IMR-90 (cell line): ENCODE results near the gene SECISBP2. TPM values are rescaled to one million over a fixed set of nuclear protein-coding genes. Genes with fewer than 3 reads are reported as not detected.

ENCODE experiments used
- ATAC-seq: fragments of 200-7000 bp; cut with Tn5 transposase; 2 replicates; pipeline ENCODE4 v1.9.1; 2020; ENCODE audit warnings: low read depth, mild to moderate bottlenecking, moderate library complexity
- BruUV-seq: library from RNA; stranded (reverse); fragments of 400-500 nt; replicated peaks from 2 replicates; lab custom pipeline; 2021; lab: Mats Ljungman, UMichigan
- CTCF ChIA-PET: fragments of 300-600 bp; formaldehyde crosslinking; extraction: SDS; loops from one replicate; lab custom pipeline; 2021; ENCODE audit warnings: antibody characterized with exemption; lab: Yijun Ruan, JAX
- POLR2A ChIA-PET: fragments of 300-600 bp; sonication (Branson Sonifier 250); formaldehyde crosslinking; loops from one replicate; lab custom pipeline; 2022; ENCODE audit warnings: antibody characterized with exemption; ENCODE audit not compliant: unreplicated experiment; lab: Charles Lee
- DNase-seq: peaks from one replicate; pipeline ENCODE4 v3.0.0; 2013
- H2AFZ ChIP-seq: replicated peaks from 2 replicates; pipeline ENCODE3; 2013; ENCODE audit warnings: low read length, mild to moderate bottlenecking; ENCODE audit not compliant: poor library complexity
- H2AK5ac ChIP-seq: 2 replicates; pipeline ENCODE4 v1.6.1; 2013; ENCODE audit warnings: low read depth, low read length, inconsistent platforms
- H2AK9ac ChIP-seq: replicated peaks from 2 replicates; pipeline ENCODE3; 2013; ENCODE audit warnings: mild to moderate bottlenecking, low read depth, low read length, moderate library complexity; ENCODE audit not compliant: poor library complexity
- H2BK120ac ChIP-seq: 2 replicates; pipeline ENCODE4 v1.6.1; 2013; ENCODE audit warnings: low read depth, low read length, inconsistent platforms
- H2BK15ac ChIP-seq: 3 replicates; pipeline ENCODE4 v1.6.1; 2013; ENCODE audit warnings: low read depth, low read length, inconsistent platforms
- H2BK20ac ChIP-seq: 2 replicates; pipeline ENCODE4 v1.6.1; 2013; ENCODE audit warnings: low read depth, mild to moderate bottlenecking, inconsistent platforms, low read length, moderate library complexity
- H2BK5ac ChIP-seq: 2 replicates; pipeline ENCODE4 v1.6.1; 2013; ENCODE audit warnings: mild to moderate bottlenecking, low read depth, low read length, inconsistent platforms; ENCODE audit not compliant: poor library complexity, severe bottlenecking
- H3K14ac ChIP-seq: replicated peaks from 2 replicates; pipeline ENCODE4 v1.6.1; 2013; ENCODE audit warnings: low read depth, low read length, inconsistent platforms
- H3K18ac ChIP-seq: 2 replicates; pipeline ENCODE4 v1.6.1; 2013; ENCODE audit warnings: low read depth, low read length, control low read depth
- H3K23ac ChIP-seq: 2 replicates; pipeline ENCODE4 v1.6.1; 2013; ENCODE audit warnings: low read depth, low read length, inconsistent platforms
- H3K27ac ChIP-seq: 2 replicates; pipeline ENCODE4 v1.5.1; 2013; ENCODE audit warnings: mild to moderate bottlenecking, control low read depth, low read length; ENCODE audit not compliant: insufficient read depth
- H3K27me3 ChIP-seq: 2 replicates; pipeline ENCODE4 v1.6.1; 2013; ENCODE audit warnings: low read length; ENCODE audit not compliant: control insufficient read depth, insufficient read depth
- H3K36me3 ChIP-seq: 2 replicates; pipeline ENCODE4 v1.6.1; 2013; ENCODE audit warnings: low read length, mixed read lengths; ENCODE audit not compliant: control insufficient read depth, insufficient read depth
- H3K4ac ChIP-seq: 2 replicates; pipeline ENCODE4 v1.6.1; 2013; ENCODE audit warnings: low read depth, low read length, inconsistent platforms
- H3K4me1 ChIP-seq: 2 replicates; pipeline ENCODE4 v1.6.1; 2013; ENCODE audit warnings: low read length, mixed read lengths; ENCODE audit not compliant: control insufficient read depth, insufficient read depth
- H3K4me2 ChIP-seq: 2 replicates; pipeline ENCODE4 v1.6.1; 2013; ENCODE audit warnings: low read depth, mild to moderate bottlenecking, control low read depth, low read length, moderate library complexity
- H3K4me3 ChIP-seq: 2 replicates; pipeline ENCODE4 v1.5.1; 2013; ENCODE audit warnings: low read depth, mild to moderate bottlenecking, control low read depth, low read length, moderate library complexity; ENCODE audit not compliant: insufficient read depth
- H3K56ac ChIP-seq: 2 replicates; pipeline ENCODE4 v1.6.1; 2013; ENCODE audit warnings: low read length, inconsistent platforms; ENCODE audit not compliant: insufficient read depth; ENCODE audit errors: extremely low read depth
- H3K79me1 ChIP-seq, 2 experiments: 2 replicates each; pipeline ENCODE4 v1.6.1; 2013; ENCODE audit warnings: low read length in 2 of 2, inconsistent platforms in 1 of 2, low read depth in 1 of 2
- H3K9ac ChIP-seq: 2 replicates; pipeline ENCODE4 v1.6.1; 2013; ENCODE audit warnings: low read depth, low read length, control low read depth
- H3K9me1 ChIP-seq: 2 replicates; pipeline ENCODE4 v1.6.1; 2013; ENCODE audit warnings: low read length, inconsistent platforms; ENCODE audit not compliant: insufficient read depth
- H3K9me3 ChIP-seq: 2 replicates; pipeline ENCODE4 v1.6.1; 2013; ENCODE audit warnings: low read length; ENCODE audit not compliant: control insufficient read depth, insufficient read depth
- H4K20me1 ChIP-seq: 2 replicates; pipeline ENCODE4 v1.6.1; 2013; ENCODE audit warnings: low read length, inconsistent platforms; ENCODE audit not compliant: insufficient read depth
- H4K5ac ChIP-seq: 2 replicates; pipeline ENCODE4 v1.6.1; 2013; ENCODE audit warnings: mild to moderate bottlenecking, low read depth, low read length, control low read depth
- H4K8ac ChIP-seq, 2 experiments: 2 replicates each; pipeline ENCODE4 v1.6.1; 2013; ENCODE audit warnings: low read depth in 2 of 2, low read length in 2 of 2, control low read depth in 1 of 2, inconsistent platforms in 1 of 2
- H4K91ac ChIP-seq: 2 replicates; pipeline ENCODE4 v1.6.1; 2013; ENCODE audit warnings: low read depth, low read length, inconsistent platforms; ENCODE audit not compliant: insufficient read depth
- BHLHE40 ChIP-seq: fragments of 150-350 bp; IDR thresholded peaks from 2 replicates; pipeline ENCODE4 v1.6.1; 2016; ENCODE audit warnings: mild to moderate bottlenecking, low read depth, low read length
- CEBPB ChIP-seq: IDR thresholded peaks from 2 replicates; pipeline ENCODE4 v1.6.1; 2012; ENCODE audit warnings: low read depth, low read length, improper control_type of control experiment
- CHD1 ChIP-seq: IDR thresholded peaks from 2 replicates; pipeline ENCODE4 v1.6.1; 2012; ENCODE audit warnings: low read depth, low read length, improper control_type of control experiment
- FOS ChIP-seq: fragments of 150-350 bp; IDR thresholded peaks from 2 replicates; pipeline ENCODE4 v1.6.1; 2016; ENCODE audit warnings: low read depth, low read length
- MAFK ChIP-seq: IDR thresholded peaks from 2 replicates; pipeline ENCODE4 v1.6.1; 2012; ENCODE audit warnings: low read depth, low read length, improper control_type of control experiment
- MXI1 ChIP-seq: IDR thresholded peaks from 2 replicates; pipeline ENCODE4 v1.6.1; 2012; ENCODE audit warnings: low read depth, mild to moderate bottlenecking, low read length, moderate library complexity, borderline replicate concordance
- NFE2L2 ChIP-seq: fragments of 150-350 bp; IDR thresholded peaks from 2 replicates; pipeline ENCODE4 v1.6.1; 2016; ENCODE audit warnings: low read depth, mild to moderate bottlenecking, low read length
- POLR2A ChIP-seq: IDR thresholded peaks from 2 replicates; pipeline ENCODE4 v1.6.1; 2012; ENCODE audit warnings: mild to moderate bottlenecking, low read depth, low read length
- RAD21 ChIP-seq: IDR thresholded peaks from 2 replicates; pipeline ENCODE4 v1.6.1; 2012; ENCODE audit warnings: low read length, improper control_type of control experiment
- RCOR1 ChIP-seq: IDR thresholded peaks from 2 replicates; pipeline ENCODE4 v1.6.1; 2012; ENCODE audit warnings: mild to moderate bottlenecking, low read length, improper control_type of control experiment; ENCODE audit not compliant: insufficient replicate concordance
- RFX5 ChIP-seq: IDR thresholded peaks from 2 replicates; pipeline ENCODE4 v1.8.0; 2012; ENCODE audit warnings: low read depth, mild to moderate bottlenecking, low read length, moderate library complexity
- WGBS, 2 experiments: methylation state at CpG; one replicate each; pipeline versions ENCODE4 v1.1.5 to v1.1.7; 2013; ENCODE audit warnings: missing lambda C conversion rate in 2 of 2; ENCODE audit not compliant: insufficient read length in 1 of 2; ENCODE audit errors: extremely low coverage in 2 of 2; 5-methylcytosine and 5-hydroxymethylcytosine counted together
- dilution Hi-C: fragments of 300-500 bp; cut with HindIII; formaldehyde crosslinking; loops from one replicate; pipeline ENCODE4 v1.14.3; 2018; ENCODE audit warnings: low sequenced_read_pairs; ENCODE audit not compliant: unreplicated experiment
- in situ Hi-C: fragments of 300-500 bp; cut with MboI; formaldehyde crosslinking; loops from 3 replicates; pipeline ENCODE4 v1.14.3; 2019; ENCODE audit warnings: low sequenced_read_pairs, inconsistent platforms, mixed read lengths
- intact Hi-C: fragments of 100-400 bp; cut with micrococcal nuclease; formaldehyde crosslinking; loops from 2 replicates; pipeline ENCODE4 v1.10.0; 2022
- polyA plus RNA-seq, 3 experiments: library from polyadenylated mRNA; depleted of rRNA; stranded (reverse); fragments of >200 nt; gene quantifications; 2 replicates each; pipeline ENCODE4 v1.2.3, GENCODE V29; 2012; ENCODE audit warnings: low replicate concordance in 1 of 3
- total RNA-seq: library from RNA; depleted of rRNA; stranded (reverse); fragments of >200 nt; gene quantifications from 2 replicates; pipeline ENCODE4 v1.2.3, GENCODE V29; 2012
- TF ChIP-seq, protein P1 (sequence below): fragments of 150-350 bp; IDR thresholded peaks from 2 replicates; pipeline ENCODE4 v1.6.1; 2016; ENCODE audit warnings: low read depth, mild to moderate bottlenecking, low read length, moderate library complexity, borderline replicate concordance
- TF ChIP-seq, protein P2 (sequence below): conservative IDR thresholded peaks from 2 replicates; pipeline ENCODE4 v1.5.1; 2012; ENCODE audit warnings: mild to moderate bottlenecking, low read depth, low read length, improper control_type of control experiment

The SECISBP2 gene
- total and polyA plus RNA-seq, 2 of the 4 experiments (the other 2 are of a cell fraction), result 16.4 to 18.8 TPM

DNA sequence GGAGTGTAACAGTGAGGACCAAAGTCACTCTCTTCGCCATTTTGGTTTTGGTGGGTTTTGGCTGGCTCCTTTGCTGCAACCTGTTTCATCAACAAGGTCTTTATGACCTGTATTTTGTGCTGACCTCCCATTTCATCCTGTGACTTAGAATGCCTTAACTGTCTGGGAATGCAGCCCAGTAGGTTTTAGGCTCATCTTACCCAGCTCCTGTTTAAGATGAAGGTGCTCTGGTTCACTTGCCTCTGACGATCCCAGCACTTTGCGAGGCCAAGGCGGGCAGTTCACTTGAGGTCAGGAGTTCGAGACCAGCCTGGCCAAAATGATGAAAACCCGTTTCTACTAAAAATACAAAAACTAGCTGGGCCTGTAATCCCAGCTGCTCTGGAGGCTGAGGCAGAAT lies 9.1 kb upstream of the SECISBP2 start:
- no peak overlapping the region for H2BK15ac ChIP-seq
- ChIA-PET POLR2A (no interaction called here), CTCF (no interaction called here)
- no peaks in the 10 kb centered on the region; the same call in 1 of the 2 replicates for H3K9me1 ChIP-seq
- DNase-seq (no peak), ATAC-seq (no peak)
- H3K4me2 ChIP-seq, result no peak overlapping the region
- H3K27me3 ChIP-seq, result no peaks in the 10 kb centered on the region
- H3K9ac ChIP-seq, result no peak overlapping the region
- no peak overlapping the region for H3K4ac ChIP-seq
- no peaks in the 10 kb centered on the region; the same call in 1 of the 2 replicates for H4K20me1 ChIP-seq
- no TSS peak for BruUV-seq
- intact Hi-C loops, result no loop called here
- dilution Hi-C loops, result no loop called here
- in situ Hi-C loops, result no loop called here
- H4K91ac ChIP-seq, result no peak overlapping the region; the same call in 1 of the 2 replicates
- no peaks in the 10 kb centered on the region for H3K9me3 ChIP-seq
- no peak overlapping the region for H2BK20ac ChIP-seq
- no peak overlapping the region for H2BK120ac ChIP-seq
- no peak overlapping the region for H3K56ac ChIP-seq
- no peak overlapping the region for H3K14ac ChIP-seq
- H3K23ac ChIP-seq, result no peak overlapping the region
- peak overlapping the region; percentile 36 to 99; a peak in 2 of 4 replicates for H4K8ac ChIP-seq
- H3K4me3 ChIP-seq, result no peak overlapping the region
- peaks cover 3% of the 10 kb centered on the region for H3K4me1 ChIP-seq
- no peak overlapping the region for H3K27ac ChIP-seq
- H2AFZ ChIP-seq, result no peak overlapping the region
- no peak overlapping the region; the same call in 1 of the 2 replicates for H2AK5ac ChIP-seq
- TF ChIP-seq, protein P1, sequence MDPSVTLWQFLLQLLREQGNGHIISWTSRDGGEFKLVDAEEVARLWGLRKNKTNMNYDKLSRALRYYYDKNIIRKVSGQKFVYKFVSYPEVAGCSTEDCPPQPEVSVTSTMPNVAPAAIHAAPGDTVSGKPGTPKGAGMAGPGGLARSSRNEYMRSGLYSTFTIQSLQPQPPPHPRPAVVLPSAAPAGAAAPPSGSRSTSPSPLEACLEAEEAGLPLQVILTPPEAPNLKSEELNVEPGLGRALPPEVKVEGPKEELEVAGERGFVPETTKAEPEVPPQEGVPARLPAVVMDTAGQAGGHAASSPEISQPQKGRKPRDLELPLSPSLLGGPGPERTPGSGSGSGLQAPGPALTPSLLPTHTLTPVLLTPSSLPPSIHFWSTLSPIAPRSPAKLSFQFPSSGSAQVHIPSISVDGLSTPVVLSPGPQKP, result no peak
- TF ChIP-seq RFX5 (no peak), MXI1 (no peak), FOS (no peak), RAD21 (no peak), BHLHE40 (no peak), CEBPB (no peak), NFE2L2 (no peak), CHD1 (no peak), RCOR1 (no peak), MAFK (no peak), POLR2A (no peak; the same call in 1 of the 2 replicates)
- TF ChIP-seq, protein P2, sequence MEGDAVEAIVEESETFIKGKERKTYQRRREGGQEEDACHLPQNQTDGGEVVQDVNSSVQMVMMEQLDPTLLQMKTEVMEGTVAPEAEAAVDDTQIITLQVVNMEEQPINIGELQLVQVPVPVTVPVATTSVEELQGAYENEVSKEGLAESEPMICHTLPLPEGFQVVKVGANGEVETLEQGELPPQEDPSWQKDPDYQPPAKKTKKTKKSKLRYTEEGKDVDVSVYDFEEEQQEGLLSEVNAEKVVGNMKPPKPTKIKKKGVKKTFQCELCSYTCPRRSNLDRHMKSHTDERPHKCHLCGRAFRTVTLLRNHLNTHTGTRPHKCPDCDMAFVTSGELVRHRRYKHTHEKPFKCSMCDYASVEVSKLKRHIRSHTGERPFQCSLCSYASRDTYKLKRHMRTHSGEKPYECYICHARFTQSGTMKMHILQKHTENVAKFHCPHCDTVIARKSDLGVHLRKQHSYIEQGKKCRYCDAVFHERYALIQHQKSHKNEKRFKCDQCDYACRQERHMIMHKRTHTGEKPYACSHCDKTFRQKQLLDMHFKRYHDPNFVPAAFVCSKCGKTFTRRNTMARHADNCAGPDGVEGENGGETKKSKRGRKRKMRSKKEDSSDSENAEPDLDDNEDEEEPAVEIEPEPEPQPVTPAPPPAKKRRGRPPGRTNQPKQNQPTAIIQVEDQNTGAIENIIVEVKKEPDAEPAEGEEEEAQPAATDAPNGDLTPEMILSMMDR, result no peak
- no peaks in the 10 kb centered on the region for H3K36me3 ChIP-seq
- H3K18ac ChIP-seq, result no peak overlapping the region
- H2BK5ac ChIP-seq, result no peak overlapping the region
- 94% methylated on average over 3 of the region's 6 CpGs; no CpG with 5 or more reads in 1 of the 2 experiments for WGBS, 2 experiments
- peaks cover 4 to 10% of the 10 kb centered on the region in 2 experiments; a peak in 3 of 4 replicates for H3K79me1 ChIP-seq
- H2AK9ac ChIP-seq, result no peak overlapping the region
- H4K5ac ChIP-seq, result no peak overlapping the region
